HG02981 (cell line): ENCODE measurements around the gene PYCR2.
"Not testable (repeated sequence)": the region's sequence is repeated elsewhere in the genome, so short reads cannot be mapped to it uniquely, and the experiment has no call there.

Experiments
- ATAC-seq: cut with Tn5 transposase; IDR thresholded peaks from one replicate; pipeline ENCODE4 v1.9.1; 2021; ENCODE audit warnings: mild to moderate bottlenecking, moderate library complexity; ENCODE audit not compliant: unreplicated experiment

The PYCR2 gene

GRCh38 chr1:225943582-225943981 is 19.5 kb upstream of the PYCR2 start:
- no peak for ATAC-seq

DNA sequence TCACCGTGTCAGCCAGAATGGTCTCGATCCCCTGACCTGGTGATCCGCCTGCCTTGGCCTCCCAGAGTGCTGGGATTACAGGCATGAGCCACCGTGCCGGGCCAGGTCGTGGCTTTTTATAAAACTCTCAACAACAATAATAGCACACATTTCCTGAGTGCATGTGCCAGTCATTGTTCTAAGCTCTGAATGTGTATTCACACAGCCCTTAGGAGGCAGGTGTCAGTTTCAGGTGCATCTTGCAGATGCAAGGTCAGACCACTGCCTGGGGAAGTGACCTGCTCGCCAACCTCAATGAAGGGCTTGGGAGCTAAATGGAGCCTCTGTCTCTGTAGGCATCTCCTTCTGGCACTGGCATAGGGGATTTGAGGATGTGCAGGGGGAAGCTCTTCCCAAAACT is 18.5 kb upstream of the PYCR2 start:
- ATAC-seq = no peak

GRCh38 chr1:225941942-225942222 is 17.8 kb upstream of the PYCR2 start:
- ATAC-seq = no peak

GRCh38 chr1:225941187-225941941 is 17.3 kb upstream of the PYCR2 start, which contains the start of gene LEFTY2:
TSS of gene LEFTY2 (minus strand) at chr1:225941220. CDS start at chr1:225941140, 80 bp downstream.
- ATAC-seq = no peak

GRCh38 chr1:225940385-225941151 is 16.5 kb upstream of the PYCR2 start:
- ATAC-seq = no peak

- ATAC-seq = not testable (repeated sequence)
These were observed 15.9 kb upstream of the PYCR2 start for GRCh38 chr1:225939939-225940310.

- not testable (repeated sequence) for ATAC-seq
These were observed 15.3 kb upstream of the PYCR2 start for GRCh38 chr1:225939097-225939938.

DNA sequence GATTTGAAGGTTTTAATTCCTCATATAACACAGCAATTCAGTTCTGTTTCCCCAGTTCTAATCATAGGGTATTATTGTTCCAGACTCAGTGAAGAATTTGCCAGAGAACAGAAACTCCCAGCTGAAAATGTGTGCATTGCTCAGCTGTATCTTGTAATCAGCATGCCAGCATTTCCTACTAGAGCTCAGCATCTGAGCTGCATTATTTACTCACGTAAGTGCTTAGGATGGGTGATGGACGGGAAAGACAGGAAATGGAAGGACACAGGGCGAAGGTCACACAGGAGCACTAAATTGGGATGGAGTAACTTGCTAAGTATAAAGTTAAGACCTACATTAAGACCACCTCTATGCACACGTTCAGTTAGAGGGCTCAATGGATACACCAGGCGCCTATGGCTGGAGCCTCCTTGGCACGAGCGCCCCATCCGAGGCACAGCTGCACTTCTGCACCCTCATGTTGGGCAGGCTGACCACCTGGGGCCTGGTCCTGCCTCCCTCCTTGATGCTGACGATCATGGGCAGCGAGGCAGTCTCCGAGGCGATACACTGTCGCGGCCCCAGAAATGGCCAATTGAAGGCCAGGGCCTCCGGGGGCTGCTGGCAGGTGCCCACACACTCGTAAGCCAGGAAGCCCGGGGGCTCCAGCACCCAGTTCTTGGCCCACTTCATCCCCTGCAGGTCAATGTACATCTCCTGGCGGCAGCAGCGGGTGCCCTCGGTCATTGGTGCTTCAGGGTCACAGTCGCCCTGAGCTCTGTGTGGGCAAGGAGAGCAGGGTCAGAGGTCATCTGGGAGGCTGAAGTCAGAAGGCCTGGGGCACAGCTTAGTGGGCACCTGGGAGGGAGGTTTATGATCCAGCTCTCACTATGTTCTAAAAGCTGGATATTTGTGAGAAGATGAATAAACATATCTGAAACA is 13.3 kb upstream of the PYCR2 start:
- no peak for ATAC-seq

GRCh38 chr1:225936523-225936922 is 12.5 kb upstream of the PYCR2 start:
- no peak for ATAC-seq

DNA sequence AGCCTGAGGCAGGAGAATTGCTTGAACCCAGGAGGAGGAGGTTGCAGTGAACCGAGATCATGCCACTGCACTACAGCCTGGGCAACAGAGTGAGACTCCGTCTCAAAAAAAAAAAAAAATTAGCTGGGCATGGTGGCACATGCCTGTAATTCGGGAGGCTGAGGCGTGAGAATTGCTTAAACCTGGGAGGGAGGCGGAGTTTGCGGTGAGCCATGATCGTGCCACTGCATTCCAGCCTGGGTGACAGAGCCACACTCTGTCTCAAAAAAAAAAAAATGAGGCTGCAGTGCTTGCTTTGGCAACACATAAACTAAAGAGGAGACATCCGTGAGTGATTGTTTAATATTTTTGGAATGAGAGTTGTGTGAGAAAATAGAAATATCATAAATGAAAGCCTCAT is 12.0 kb upstream of the PYCR2 start:
- not testable (repeated sequence) for ATAC-seq

GRCh38 chr1:225934711-225935110 is 10.7 kb upstream of the PYCR2 start:
- no peak for ATAC-seq

DNA sequence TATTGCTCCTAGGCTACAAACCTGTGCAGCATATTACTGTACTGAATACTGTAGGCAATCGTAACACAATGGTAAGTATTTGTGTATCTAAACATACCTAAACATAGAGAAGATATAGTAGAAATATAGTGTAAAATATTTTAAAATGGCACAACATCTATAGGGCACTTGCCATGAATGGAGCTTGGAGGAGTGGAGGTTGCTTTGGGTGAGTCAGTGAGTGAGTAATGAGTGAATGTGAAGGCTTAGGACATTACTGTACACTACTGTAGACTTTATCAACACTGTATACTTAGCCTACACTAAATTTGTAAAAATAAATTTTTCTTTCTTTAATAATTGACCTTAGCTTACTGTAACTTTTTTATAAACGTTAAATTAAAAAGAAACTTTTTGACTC is 9.0 kb upstream of the PYCR2 start:
- ATAC-seq = no peak

- ATAC-seq = no peak
These were observed 7.5 kb upstream of the PYCR2 start for GRCh38 chr1:225931270-225932136.

GRCh38 chr1:225930566-225930965 is 6.5 kb upstream of the PYCR2 start:
- no peak for ATAC-seq

DNA sequence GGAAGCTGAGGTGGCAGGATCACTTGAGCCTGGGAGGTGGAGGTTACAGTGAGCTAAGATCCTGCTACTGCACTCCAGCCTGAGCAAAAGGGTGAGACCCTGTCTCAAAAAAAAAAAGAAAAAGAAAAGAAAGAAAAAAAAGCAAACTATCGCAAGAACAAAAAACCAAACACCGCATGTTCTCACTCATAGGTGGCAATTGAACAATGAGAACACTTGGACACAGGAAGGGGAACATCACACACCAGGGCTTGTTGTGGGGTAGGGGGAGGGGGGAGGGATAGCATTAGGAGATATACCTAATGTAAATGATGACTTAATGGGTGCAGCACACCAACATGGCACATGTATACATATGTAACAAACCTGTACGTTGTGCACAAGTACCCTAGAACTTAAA is 5.4 kb upstream of the PYCR2 start:
- ATAC-seq = not testable (repeated sequence)

GRCh38 chr1:225928186-225929175 is 4.4 kb upstream of the PYCR2 start:
- no peak for ATAC-seq

DNA sequence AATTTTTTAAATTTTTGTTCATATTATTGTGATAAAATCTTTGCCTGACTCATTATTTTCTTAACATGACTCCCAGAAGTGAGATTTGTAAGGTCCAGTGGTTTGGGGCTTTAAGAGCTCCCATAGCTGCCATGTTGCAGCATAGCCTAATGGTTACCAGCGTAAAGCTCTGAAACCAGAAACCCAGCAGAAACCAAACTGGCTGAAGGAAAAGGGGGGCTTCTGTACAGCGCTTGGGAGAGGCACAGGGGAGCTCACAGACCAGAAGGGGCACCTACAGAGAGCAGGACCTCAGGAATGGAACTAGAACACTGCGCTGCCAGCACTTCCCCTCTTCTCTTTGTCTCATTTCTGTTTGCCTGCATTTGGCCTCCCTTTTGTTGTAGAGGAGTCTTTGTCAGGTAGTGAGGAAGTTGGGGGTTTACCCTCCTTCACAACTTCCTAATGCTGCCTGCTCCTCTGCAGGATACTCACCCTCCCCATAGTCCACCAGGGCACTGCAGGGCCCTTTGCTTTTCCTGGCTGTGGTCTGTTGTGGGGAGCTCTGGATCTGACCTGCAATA is 2.6 kb upstream of the PYCR2 start:
- ATAC-seq = no peak

DNA sequence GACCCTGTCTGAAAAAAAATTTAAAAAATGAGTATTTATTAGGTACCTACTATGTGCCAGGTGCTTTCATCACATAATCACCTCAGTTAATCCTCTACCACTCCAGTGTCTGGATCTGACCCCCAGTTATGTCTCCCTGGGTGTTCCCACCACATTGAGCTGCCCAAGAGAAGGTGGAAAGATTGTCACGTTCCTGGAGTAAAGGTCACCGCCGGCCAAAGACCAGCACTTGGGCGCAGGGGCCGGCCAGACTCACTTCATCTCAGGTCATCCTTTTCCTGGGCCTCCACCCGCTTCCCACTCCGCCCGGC is 714 bp downstream of the PYCR2 start:
- no peak for ATAC-seq
